ENCODE measurements around the gene SPRY1.

Gene SPRY1

GRCh38 chr4:123396307-123397143 lies at the start of gene SPRY1:
SPRY1 (plus strand) TSS chr4:123396795; CDS start chr4:123401592, 4,797 bp downstream.
- peak; percentile 97 for DNase-seq

- DNase-seq: no peak
These were observed 49.6 kb upstream of the SPRY1 start for GRCh38 chr4:123346951-123347350.

- DNase-seq: no peak
These were observed 47.6 kb upstream of the SPRY1 start for GRCh38 chr4:123348946-123349345.

- peak; percentile 99 for DNase-seq
These were observed 47.0 kb upstream of the SPRY1 start for GRCh38 chr4:123349421-123350190.

GRCh38 chr4:123350191-123350544 lies 46.4 kb upstream of the SPRY1 start:
- DNase-seq: peak; percentile 92

GRCh38 chr4:123350726-123351125 lies 45.9 kb upstream of the SPRY1 start:
- DNase-seq: no peak

- no peak for DNase-seq
These were observed 44.9 kb upstream of the SPRY1 start for GRCh38 chr4:123351713-123352112.

GRCh38 chr4:123352240-123352945 lies 44.2 kb upstream of the SPRY1 start:
- DNase-seq: no peak

- no peak for DNase-seq
These were observed 43.6 kb upstream of the SPRY1 start for GRCh38 chr4:123352966-123353365.

- DNase-seq: no peak
These were observed 42.9 kb upstream of the SPRY1 start for GRCh38 chr4:123353656-123354055.

GRCh38 chr4:123354701-123355100 lies 41.9 kb upstream of the SPRY1 start:
- DNase-seq: no peak

- DNase-seq: peak; percentile 44
These were observed 39.7 kb upstream of the SPRY1 start for GRCh38 chr4:123356921-123357320.

GRCh38 chr4:123359449-123360315 lies 36.9 kb upstream of the SPRY1 start:
- peak; percentile 48 for DNase-seq

- peak; percentile 86 for DNase-seq
These were observed 35.3 kb upstream of the SPRY1 start for GRCh38 chr4:123361195-123361861.

GRCh38 chr4:123362103-123362502 lies 34.5 kb upstream of the SPRY1 start:
- DNase-seq: no peak

- DNase-seq: no peak
These were observed 32.9 kb upstream of the SPRY1 start for GRCh38 chr4:123363729-123364128.

- DNase-seq: no peak
These were observed 31.7 kb upstream of the SPRY1 start for GRCh38 chr4:123364906-123365305.

- no peak for DNase-seq
These were observed 31.2 kb upstream of the SPRY1 start for GRCh38 chr4:123365412-123365811.

- no peak for DNase-seq
These were observed 30.3 kb upstream of the SPRY1 start for GRCh38 chr4:123366144-123366748.

GRCh38 chr4:123378794-123379193 lies 17.8 kb upstream of the SPRY1 start:
- DNase-seq: no peak

- DNase-seq: no peak
These were observed 17.2 kb upstream of the SPRY1 start for GRCh38 chr4:123379392-123379791.

All from hematopoietic multipotent progenitor cell treated with erythropoietin and hydrocortisone succinate and interleukin-3 and kit ligand, for 8 days (in vitro differentiated cells).